ENCODE measurements around the gene SMG1.
"Not testable (repeated sequence)": the region's sequence is repeated elsewhere in the genome, so short reads cannot be mapped to it uniquely, and the experiment has no call there.

DNA sequence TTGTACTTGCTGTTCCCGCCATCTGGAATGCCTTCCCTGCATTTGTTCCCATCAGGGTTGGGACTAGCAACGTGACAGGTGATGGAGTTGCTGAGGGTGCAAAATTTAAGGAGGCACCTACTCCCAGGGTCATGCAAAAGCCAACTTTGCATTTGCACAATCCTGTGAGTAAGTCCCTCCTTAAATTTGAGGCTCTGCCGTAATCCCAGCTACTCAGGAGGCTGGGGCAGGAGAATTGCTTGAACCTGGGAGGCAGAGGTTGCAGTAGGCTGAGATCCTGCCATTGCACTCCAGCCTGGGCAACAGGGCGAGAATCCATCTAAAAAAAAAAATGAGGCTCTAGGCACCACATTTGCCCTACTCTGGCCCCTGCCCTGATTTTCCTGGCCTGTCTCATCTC lies 3.9 kb upstream of the SMG1 start:
- not testable (repeated sequence) for TF ChIP-seq POLR2A (IDR thresholded peaks at IDR 0.05; ENCODE audit: low read length); GATA1 (IDR thresholded peaks at IDR 0.05; ENCODE audit: low read depth, low read length)

Data from erythroblast (primary cell).